ENCODE measurements around the gene GRHPR.
A peak's percentile ranks its signal among the peaks of the same experiment; 100 is the strongest.

The GRHPR gene

DNA sequence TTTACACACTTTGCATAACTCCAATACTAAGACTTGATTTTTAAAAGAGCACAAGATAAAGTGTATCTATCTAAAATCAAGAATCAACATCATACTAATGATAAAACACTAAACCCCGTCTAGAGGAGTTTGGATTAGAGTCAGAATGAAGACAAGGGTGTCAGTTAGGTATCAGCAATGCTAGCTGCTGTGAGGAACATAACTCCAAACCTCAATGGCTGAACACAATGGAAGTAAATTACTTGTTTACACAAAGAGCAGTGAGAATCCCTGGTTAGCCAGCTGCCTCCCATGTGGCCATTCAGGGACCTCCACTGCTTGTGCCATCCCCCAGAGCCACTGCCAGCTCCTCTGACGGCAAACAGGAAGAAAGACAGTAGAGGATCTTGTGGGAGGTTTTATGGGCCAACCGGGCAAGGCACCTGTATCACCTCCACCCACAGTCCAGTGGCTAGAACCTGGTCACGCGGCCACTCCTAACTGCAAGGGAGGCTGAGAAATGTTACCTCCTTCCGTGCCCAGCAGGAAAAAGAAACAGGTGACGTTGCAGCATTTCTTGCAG, 24.0 kb upstream of the GRHPR start:
- no peak for DNase-seq (ENCODE audit: low read depth in 2 of 2)

DNA sequence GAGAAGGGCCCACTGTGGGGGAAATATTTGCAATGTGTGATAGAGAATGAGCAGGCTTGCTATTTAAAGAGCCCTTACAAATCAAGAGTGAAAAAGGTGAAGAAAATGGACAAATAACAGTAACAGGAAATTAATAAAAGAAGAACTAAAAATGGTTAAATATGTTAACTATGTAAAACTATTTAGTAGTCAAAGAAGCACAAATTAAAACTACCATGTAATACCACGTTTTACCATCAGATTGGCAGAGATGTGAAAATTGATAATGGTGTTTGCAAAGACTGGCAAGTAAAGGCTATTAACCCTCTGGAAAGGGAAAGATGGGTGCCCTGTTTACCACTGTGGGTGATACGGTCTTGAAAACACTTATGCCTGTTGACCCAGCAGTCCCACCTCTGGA, 23.2 kb upstream of the GRHPR start:
- no peak for DNase-seq (ENCODE audit: low read depth in 2 of 2)

DNA sequence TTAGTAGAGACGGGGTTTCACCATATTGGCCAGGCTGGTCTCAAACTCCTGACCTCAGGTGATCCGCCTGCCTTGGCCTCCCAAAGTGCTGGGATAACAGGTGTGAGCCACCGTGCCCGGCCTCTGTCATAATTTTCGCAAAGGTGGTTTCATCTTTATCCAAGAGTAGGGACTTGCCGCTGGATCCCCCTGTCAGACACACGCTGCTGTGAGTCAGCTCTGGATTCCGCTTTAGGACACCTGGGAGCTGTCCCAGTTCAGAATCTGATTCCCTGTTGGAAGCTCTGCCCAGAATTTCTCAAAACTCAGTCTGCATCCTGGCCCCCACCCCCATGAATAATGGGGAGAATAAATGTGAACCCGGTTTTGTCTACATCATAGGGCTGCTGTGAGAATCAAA, 17.9 kb upstream of the GRHPR start:
- no peak for DNase-seq (ENCODE audit: low read depth in 2 of 2)

DNA sequence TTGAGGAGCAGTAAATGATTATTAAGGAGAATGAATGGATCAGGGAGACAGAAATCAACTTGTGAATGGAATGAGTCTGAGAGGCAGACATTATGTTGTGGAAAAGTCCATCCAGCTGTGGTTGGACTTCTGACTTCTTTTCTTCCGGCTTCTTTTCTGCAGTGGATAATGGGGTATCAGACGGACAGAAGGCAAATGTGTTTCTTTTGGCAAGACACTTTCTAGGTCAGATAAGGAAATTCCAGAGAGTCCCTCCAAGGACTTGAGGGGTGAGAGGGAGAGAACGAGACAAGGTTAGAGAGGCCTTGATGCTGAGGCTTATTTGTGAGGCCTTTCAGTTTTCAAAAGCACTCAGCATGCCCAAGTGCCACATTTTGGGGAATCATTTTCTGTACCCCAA, 17.1 kb upstream of the GRHPR start:
- DNase-seq (ENCODE audit: low read depth in 2 of 2), result no peak

DNA sequence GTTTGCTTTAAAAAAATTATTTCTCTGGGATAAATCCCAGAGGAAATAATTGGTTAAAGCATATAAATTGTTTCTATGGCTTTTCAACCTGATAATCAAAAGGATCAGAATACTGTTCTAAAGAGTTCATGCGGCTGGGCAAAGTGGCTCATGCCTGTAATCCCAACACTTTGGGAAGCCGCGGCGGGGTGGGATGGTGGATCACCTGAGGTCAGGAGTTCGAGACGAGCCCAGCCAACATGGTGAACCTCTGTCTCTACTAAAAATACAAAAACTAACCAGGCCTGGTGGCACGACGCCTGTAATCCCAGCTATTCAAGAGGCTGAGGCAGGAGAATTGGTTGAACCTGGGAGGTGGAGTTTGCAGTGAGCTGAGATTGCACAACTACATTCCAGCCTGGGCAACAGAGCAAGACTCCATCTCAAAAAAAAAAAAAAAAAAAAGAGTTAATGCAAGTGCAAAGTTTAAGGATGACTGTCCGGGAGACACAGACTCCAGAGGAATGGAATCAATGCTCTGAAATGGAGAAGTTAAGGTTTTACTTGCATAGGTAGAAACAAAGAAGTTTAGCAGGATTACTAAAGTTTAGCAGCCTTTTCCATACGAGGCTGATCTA, 16.6 kb upstream of the GRHPR start:
- no peak for DNase-seq (ENCODE audit: low read depth in 2 of 2)

DNA sequence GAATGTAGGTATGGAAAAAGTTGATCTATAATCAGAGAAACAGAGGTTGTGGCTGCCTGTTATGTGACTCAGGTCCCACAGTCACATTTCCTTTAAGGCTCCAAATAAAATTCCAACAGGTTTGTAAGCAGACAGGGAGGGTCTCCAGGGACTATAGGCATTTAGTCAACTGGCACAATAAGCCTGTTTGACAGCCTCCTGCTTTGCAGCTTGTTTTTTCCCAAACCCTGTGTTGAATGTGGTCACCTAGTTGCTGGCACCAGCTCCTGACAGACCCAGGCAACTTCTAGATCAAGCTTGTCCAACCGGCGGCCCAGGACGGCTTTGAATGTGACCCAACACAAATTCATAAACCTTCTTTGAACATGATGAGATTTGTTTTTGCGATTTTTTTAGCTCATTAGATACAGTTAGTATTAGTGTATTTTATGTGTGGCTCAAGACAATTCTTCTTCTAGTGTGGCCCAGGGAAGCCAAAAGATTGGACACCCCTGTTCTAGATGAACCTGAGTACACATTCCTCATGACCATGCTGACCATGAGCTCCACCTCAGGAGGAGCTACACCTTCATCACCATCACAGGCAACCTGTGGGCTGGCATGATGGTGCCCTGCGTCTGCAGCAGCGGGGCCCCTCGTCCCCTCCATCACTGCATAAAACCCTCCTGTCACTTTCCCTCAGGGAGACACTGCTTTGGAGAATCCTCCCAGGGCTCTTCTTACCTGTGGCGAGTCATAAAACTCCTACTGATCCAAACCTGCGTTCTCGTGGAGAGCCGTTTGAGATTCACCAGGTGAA, 15.7 kb upstream of the GRHPR start:
- no peak for DNase-seq (ENCODE audit: low read depth in 2 of 2)

DNA sequence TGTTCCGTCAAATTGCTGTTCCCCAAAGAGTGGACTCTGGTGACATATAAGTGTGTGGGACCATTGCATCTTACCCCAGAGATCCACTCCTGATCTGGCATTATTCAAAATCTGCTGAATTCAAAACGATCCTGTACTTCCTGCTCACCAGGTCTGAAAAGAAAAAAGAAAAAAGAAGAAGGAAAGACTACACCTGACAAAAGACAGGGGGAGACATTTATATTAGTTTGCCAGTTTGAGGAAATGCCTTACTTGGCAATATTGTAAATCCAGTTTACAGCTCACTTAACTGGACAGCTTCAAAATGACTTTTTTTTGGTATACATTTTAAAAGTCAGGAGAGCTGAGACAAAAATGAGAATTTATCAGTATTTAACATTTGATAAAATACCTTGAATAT, 15.0 kb upstream of the GRHPR start:
- DNase-seq (ENCODE audit: low read depth in 2 of 2), result no peak

DNA sequence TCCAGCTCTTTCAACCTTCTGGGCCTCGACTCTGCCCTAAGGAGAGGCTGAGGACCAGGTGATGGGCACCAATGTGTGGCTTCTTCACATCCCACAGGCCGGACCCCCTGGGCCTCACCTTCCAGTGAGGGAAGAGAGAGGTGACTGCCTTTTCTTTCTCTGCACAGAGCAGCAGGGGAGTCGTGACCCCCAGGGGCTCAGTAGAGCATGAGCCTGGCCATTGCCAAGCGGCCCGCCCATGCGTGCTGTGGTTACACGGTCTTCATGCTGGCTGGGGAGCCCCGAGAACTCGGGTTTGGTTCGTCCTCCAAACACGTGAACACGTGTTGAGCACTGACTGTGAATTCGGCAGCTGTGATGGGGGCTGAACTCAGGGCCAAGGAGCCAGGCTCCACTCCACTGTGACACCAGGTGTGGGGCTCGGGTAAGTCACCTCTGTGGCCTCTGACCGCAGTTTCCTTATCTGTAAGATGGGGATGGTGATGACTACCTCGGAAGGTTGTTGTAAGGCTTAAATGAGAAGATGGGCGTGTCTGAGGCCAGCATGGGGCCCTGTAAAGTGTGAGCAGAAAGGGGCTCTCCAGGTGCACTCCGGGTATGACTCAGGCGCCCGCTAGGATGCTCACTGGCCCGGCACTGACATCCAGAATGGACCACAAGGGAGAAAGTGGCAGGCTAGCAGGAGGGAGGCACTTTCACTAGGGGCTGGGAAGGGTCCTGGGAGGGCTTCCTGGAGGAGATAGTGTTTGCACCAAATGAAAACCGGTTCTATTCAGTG, 13.4 kb upstream of the GRHPR start:
- peak; percentile 18 to 26 for DNase-seq (ENCODE audit: low read depth in 2 of 2)

DNA sequence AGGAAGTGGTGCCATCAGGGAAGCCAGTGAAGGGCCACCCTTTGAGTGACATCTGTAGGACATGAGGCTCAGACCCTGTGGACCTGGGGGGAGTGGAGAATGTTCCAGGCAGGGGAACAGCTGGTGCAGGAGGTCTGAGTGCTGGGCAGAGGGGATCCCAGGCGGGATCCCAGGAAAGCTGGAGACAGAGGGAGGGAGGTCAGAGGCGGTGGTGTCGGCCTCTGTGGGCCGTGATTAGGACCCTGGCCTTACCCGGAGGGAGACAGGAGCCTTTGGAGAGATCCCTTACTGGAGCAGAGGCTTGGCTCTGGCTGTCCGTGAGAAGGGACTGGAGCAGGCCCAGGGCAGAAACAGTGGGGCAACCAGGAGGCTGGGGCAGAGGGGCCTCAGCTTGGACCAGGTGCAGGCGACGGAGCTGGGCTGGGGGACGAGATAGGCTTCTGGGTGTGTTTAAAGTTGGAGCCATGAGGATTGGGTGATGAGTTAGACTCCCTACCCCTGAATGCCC, 12.1 kb upstream of the GRHPR start:
- no peak for DNase-seq (ENCODE audit: low read depth in 2 of 2)

DNA sequence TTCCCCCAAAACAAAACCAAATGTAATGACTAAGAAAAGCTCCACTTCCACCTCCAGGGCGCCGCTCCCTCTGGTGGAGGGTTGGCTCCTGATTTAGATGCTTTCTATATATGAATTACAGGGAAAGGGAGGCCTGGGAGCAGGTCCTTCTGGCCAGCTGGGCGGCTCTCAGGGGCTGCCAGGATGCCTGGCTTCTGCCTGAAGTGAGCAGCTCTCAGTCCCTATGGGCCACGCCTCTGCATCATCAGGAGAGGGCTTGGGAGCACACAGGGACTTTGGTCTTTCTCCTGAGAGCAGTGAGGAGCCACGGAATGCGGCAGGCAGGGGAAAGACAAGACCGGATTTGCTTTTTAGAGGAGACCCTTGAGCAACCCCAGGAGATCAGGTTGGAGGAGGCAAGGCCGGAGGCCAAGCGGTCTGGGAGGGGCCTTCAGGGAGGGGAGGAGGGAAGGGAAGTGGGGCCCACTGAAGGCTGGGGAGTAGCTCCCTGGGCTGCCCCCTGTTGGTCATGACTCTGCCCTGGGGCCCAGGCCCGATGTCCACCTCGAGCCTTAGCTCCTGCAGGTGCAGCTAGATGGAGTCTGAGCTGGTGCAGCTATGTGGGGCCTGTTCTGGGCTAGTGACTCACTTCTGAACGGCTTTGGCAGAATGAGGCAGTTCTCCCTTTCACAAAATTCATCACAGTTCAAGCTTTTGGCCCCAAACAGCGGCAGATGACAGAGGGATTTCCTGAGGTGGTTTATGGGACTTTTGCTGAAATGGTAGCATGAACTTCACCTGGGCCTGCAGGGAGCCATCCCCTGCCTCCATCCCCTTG, 11.3 kb upstream of the GRHPR start:
- DNase-seq (ENCODE audit: low read depth in 2 of 2), result no peak

DNA sequence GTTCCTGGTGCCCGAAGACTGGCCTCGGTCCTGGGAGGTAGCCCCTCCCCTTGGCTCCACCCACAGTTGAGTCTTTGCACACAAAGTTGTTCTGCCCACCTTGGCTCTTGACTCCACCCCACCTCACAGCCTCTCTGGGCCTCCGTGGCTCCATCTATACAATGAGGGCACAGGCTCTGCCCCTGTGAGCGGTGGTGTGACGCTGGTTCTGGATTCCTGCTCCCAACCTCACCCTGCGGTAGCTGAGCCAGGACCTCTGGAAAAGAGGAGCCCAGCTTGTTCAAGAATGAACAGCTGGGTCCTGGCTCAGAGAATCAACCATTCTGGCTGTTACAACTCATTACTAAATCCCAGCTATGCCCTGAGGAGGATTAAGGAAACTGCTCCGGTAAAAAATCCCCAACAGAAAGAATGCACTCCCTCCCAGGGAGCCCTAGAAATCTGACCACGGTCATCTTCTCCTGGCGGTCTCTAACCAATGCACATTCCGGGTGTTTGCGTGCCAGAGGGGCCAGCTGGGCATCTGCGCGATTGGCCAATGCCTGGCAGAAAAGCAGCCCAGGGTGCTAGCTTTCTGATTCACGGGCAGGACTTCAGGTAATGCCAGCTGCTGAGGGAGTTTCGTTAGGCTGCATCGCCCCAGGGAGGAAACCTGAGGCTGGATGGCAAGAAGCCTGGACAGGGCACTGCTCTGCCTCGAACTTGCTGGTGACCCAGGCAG, 9.9 kb upstream of the GRHPR start:
- DNase-seq (ENCODE audit: low read depth in 2 of 2), result no peak

DNA sequence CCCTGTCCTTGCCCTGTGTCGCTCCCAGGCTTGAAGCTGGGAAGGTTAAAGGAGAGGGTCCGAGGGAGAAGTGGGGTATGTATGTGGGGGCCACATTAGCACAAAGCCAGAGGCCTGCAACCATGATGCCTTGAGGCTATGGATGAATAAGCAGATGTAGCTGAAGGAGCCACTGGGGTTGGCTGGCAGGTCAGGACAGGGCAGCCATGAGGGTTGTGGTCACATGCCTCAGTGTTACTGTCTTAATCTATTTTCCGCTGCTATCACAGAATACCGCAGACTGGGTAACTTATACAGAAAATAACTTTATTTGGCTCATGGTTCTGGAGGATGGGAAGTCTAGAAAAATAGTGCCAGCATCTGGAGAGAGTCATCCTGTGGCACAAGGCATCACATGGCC, 9.2 kb upstream of the GRHPR start:
- no peak for DNase-seq (ENCODE audit: low read depth in 2 of 2)

DNA sequence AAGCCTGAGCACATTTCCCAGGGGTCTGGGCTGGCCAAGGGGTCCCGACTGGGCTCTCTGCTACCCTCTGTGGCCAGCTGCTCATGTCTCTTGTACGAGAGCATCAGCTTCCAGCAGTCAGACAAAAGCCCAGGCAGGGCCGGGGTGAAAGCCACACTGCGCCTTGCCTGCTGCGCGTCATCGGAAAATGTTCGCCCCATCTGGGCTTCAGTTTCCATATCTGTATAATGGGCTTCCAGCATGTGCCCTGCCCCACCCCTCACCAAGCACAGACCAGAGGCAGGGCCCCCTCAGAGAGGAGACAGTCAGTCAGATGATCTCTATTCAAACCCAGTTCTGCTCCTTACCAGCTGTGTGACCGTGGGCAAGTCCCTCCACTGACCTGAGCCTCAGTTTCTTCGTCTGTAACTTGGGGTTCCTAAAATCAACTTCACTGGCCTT, 8.0 kb upstream of the GRHPR start:
- no peak for DNase-seq (ENCODE audit: low read depth in 2 of 2)

DNA sequence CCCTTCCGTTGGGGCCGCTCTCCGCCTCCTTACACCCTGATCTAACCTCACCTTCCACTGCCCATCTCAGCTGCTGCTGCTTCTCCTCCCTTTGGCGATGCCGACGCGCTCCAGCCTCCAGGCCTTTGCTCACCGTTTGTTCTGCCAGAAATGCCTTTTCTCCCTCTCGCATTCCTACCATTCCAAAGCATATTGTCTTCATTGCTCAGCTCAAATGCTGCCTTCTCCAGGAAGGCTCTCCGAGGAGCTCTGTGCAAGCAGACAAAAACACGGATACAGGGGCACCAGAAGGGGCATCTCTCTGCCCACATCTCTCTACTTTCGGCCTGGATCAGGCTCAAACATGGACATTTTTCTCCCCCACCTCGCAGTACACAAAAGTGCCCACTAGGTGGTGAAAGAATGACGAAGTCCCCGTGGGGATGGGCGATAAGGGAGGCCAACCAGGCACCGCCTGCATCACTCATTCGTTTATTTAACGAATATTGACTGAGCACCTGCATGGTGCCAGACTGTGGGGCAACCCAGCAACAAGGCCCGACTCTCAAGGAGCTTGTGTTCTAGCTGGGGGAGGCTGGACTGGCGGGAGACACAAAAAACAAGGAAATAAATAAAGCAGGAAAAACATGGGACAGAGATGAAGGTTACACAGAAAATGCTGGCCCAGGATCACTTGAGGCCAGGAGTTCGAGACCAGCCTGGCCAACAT, 7.3 kb upstream of the GRHPR start:
- peak; percentile 41 to 64 for DNase-seq (ENCODE audit: low read depth in 2 of 2)

DNA sequence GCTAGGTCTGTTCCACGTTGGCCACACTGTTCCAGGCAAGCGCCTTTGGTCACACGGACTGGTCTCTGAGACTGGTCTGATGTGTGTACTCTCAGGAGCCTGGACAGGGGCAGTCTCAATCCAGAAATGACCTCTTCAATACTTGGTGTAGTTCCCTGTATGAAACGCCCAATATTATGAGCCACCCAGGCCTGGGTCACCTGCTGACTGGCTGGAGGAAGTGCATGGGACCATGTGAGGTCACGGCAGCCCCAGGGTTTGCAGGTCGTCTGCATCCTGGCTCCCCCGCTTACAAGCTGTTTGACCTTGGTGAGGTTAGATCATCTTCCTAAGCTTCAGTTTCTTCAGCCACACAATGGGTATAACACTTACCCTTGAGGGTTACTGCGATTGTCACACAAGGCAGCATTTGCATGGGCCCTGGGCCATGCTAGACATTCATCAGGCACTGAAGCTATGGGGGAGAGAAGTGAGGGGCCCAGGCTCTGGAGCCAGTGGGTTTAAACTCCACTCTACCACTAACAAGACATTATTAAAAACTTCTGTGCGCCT, 5.2 kb upstream of the GRHPR start:
- no peak for DNase-seq (ENCODE audit: low read depth in 2 of 2)

DNA sequence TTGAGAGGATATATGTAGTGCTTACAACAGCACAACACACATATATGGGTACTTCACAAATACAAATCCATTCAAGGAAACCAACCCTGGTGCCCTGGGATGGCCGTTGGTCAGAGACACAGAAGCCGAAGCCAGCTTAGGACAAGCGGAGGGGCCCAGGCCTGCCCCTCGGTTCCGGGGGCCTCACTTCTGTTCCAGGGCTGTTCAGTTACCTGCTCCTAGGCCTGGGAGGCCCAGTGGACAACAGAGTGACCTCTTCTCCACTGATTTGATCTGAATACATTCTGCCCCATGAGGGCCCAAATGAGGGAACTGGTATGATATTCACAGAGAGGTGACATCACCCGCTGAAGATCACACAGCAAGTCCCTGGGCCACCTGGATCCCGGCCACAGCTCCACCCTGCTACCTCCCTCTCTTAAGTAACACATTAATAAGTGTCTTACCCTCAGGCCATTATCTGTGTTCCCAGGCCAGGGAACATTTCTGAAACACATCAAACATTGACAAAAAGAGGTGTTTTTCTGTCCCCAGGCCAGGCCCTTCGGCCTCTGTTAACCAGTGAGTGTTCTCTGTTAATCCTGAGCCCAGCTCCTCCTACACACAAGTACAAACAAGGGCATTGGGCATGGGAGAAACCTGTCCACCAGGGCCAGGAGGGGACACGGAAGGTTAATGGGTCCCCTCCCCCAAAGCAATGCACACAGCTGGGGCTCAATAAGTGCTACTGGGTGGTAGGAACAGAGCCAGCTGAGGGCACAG, 4.5 kb upstream of the GRHPR start:
- DNase-seq (ENCODE audit: low read depth in 2 of 2), result no peak

DNA sequence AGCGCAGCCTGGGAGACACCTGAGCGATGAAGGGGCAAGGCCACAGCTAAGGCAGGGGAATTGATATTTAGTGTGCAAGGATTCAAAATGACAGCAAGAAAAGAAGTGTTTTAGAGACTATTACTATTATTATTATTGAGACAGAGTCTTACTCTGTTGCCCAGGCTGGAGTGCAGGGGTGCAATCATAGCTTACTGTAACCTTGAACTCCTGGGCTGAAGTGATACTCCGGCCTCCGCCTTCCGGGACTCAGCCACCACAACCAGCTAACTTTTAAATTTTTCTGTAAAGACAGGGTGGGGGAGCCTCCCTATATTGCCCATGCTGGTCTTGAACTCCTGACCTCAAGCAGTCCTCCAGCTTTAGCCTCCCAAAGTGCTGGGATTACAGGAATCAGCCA, 3.3 kb upstream of the GRHPR start:
- no peak for DNase-seq (ENCODE audit: low read depth in 2 of 2)

DNA sequence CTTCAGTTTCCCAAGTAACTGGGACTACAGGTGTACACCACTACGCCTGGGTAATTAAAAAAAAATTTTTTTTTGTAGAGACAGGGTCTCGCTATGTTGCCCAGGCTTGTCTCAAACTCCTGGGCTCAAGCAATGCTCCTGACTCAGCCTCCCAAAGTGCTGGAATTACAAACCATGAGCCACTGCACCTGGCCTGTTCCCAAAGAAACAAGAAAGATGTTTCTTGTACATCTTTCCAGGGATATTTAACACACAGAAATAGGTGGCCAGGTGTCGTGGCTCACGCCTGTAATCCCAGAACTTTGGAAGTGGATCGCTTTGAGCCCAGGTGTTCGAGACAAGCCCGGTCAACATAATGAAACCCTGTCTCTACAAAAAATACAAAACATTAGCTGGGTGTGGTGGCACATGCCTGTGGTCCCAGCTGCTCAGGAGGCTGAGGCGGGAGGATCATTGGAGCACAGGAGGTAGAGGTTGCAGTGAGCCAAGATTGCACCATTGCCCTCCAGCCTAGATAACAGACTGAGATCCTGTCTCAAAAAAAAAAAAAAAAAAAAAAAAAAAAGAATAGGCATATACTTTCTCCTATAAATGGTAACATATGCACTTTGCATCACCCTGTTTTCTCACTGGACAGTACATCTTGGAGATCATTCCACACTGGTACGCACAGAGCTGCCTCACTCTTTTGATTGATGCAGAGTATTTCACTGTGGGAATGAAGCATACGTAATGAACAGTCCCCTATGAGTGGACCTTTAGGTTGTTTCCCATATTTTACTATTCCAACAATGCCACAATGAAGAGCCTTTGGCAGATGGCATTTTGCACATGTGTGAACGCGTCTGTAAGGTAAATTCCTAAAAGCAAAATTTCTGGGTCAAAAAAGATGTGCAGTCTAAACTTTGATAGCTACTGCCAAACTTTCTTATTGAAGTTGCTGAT, 2.0 kb upstream of the GRHPR start:
- no peak for DNase-seq (ENCODE audit: low read depth in 2 of 2)

Measured in stimulated activated CD4-positive, alpha-beta T cell treated with anti-CD3 and anti-CD28 coated beads, Interleukin-1b, Interleukin-23, amount 100 ng/mL, for 1 hour (primary cell).